Nephron (organoid): Measurements from ENCODE around the gene KAZALD1.
A peak's percentile ranks its signal among the peaks of the same experiment; 100 is the strongest.

ENCODE experiments used
- H3K27ac Mint-ChIP-seq, 3 experiments: 2 replicates each; pipeline ENCODE4 v1.8.0; 2020; ENCODE audit warnings: mixed read lengths in 3 of 3, mild to moderate bottlenecking in 2 of 3, moderate library complexity in 1 of 3
- H3K27me3 Mint-ChIP-seq: 2 replicates; pipeline ENCODE4 v1.8.0; 2021; ENCODE audit warnings: low read depth, mild to moderate bottlenecking, moderate library complexity, mixed read lengths
- H3K36me3 Mint-ChIP-seq: 2 replicates; pipeline ENCODE4 v1.8.0; 2020; ENCODE audit warnings: low read depth, mixed read lengths
- H3K4me1 Mint-ChIP-seq: 2 replicates; pipeline ENCODE4 v1.8.0; 2020; ENCODE audit warnings: mixed read lengths
- H3K4me3 Mint-ChIP-seq, 3 experiments: 2 replicates each; pipeline ENCODE4 v1.8.0; 2020; ENCODE audit warnings: mild to moderate bottlenecking in 3 of 3, mixed read lengths in 3 of 3, moderate library complexity in 2 of 3
- H3K9me3 Mint-ChIP-seq: 2 replicates; pipeline ENCODE4 v1.8.0; 2020; ENCODE audit warnings: mixed read lengths
- CTCF ChIP-seq, 3 experiments: fragments of 200-600 bp; sonication (generic); IDR thresholded peaks; one replicate each; pipeline ENCODE4 v1.5.0; 2021; ENCODE audit warnings: antibody characterized with exemption in 3 of 3; ENCODE audit not compliant: unreplicated experiment in 3 of 3

The KAZALD1 gene

GRCh38 chr10:101050208-101051069 is 11.3 kb upstream of the KAZALD1 start:
- Mint-ChIP-seq H3K4me1 (peaks cover 28% of the 10 kb centered on the region), H3K9me3 (no peaks in the 10 kb centered on the region), H3K4me3 (peak overlapping the region in 2 of 3 experiments; percentile 37 to 47), H3K36me3 (no peaks in the 10 kb centered on the region), H3K27me3 (peaks cover 75% of the 10 kb centered on the region), H3K27ac (no peak overlapping the region)
- peak; percentile 77 to 80 (median 78) for TF ChIP-seq CTCF (IDR thresholded peaks at IDR 0.05; ENCODE audit: unreplicated experiment in 3 of 3)

- no peak for TF ChIP-seq CTCF (IDR thresholded peaks at IDR 0.05; ENCODE audit: unreplicated experiment in 3 of 3)
- Mint-ChIP-seq H3K27ac (no peak overlapping the region), H3K4me3 (no peak overlapping the region), H3K36me3 (no peaks in the 10 kb centered on the region), H3K9me3 (no peaks in the 10 kb centered on the region), H3K4me1 (peaks cover 15% of the 10 kb centered on the region), H3K27me3 (peaks cover 57% of the 10 kb centered on the region)
Measured at GRCh38 chr10:101052285-101052684, 9.5 kb upstream of the KAZALD1 start.

GRCh38 chr10:101053516-101053915 is 8.3 kb upstream of the KAZALD1 start:
- no peak overlapping the region for H3K4me3 Mint-ChIP-seq

GRCh38 chr10:101054351-101054750 is 7.4 kb upstream of the KAZALD1 start:
- TF ChIP-seq CTCF (IDR thresholded peaks at IDR 0.05; ENCODE audit: unreplicated experiment in 3 of 3), result no peak
- no peaks in the 10 kb centered on the region for H3K9me3 Mint-ChIP-seq
- no peaks in the 10 kb centered on the region for H3K36me3 Mint-ChIP-seq
- no peak overlapping the region for H3K4me3 Mint-ChIP-seq
- H3K27ac Mint-ChIP-seq, result no peak overlapping the region
- peaks cover 36% of the 10 kb centered on the region for H3K27me3 Mint-ChIP-seq
- peaks cover 6% of the 10 kb centered on the region for H3K4me1 Mint-ChIP-seq

More at GRCh38 chr10:101053516-101053915, 8.3 kb upstream of the KAZALD1 start:
- H3K4me1 Mint-ChIP-seq, result peaks cover 11% of the 10 kb centered on the region
- H3K27me3 Mint-ChIP-seq, result peaks cover 44% of the 10 kb centered on the region
- no peak overlapping the region for H3K27ac Mint-ChIP-seq
- H3K9me3 Mint-ChIP-seq, result no peaks in the 10 kb centered on the region
- no peak for TF ChIP-seq CTCF (IDR thresholded peaks at IDR 0.05; ENCODE audit: unreplicated experiment in 3 of 3)
- H3K36me3 Mint-ChIP-seq, result no peaks in the 10 kb centered on the region

GRCh38 chr10:101054876-101055275 is 6.9 kb upstream of the KAZALD1 start:
- Mint-ChIP-seq H3K27ac (no peak overlapping the region), H3K4me3 (peak overlapping the region in 1 of 3 experiments; percentile 4), H3K36me3 (no peaks in the 10 kb centered on the region), H3K4me1 (peaks cover 11% of the 10 kb centered on the region), H3K27me3 (peaks cover 31% of the 10 kb centered on the region), H3K9me3 (no peaks in the 10 kb centered on the region)
- TF ChIP-seq CTCF (IDR thresholded peaks at IDR 0.05; ENCODE audit: unreplicated experiment in 3 of 3), result no peak

- Mint-ChIP-seq H3K4me3 (peak overlapping the region in 1 of 3 experiments; percentile 4), H3K9me3 (no peaks in the 10 kb centered on the region), H3K4me1 (peaks cover 16% of the 10 kb centered on the region), H3K36me3 (no peaks in the 10 kb centered on the region), H3K27me3 (peaks cover 25% of the 10 kb centered on the region), H3K27ac (no peak overlapping the region)
- no peak for TF ChIP-seq CTCF (IDR thresholded peaks at IDR 0.05; ENCODE audit: unreplicated experiment in 3 of 3)
Measured at GRCh38 chr10:101055411-101055810, 6.4 kb upstream of the KAZALD1 start.
